Activated CD8-positive, alpha-beta T cell treated with anti-CD3 and anti-CD28 coated beads, Interleukin-2, amount 10 ng/mL, durations not matched to agents 7 days and 5 days (primary cell): ENCODE data around the gene PRCP. TPM values are rescaled to one million over a fixed set of nuclear protein-coding genes. Genes with fewer than 3 reads are reported as not detected.
A peak's percentile ranks its signal among the peaks of the same experiment; 100 is the strongest.

Experiments
- ATAC-seq: fragments of 150-1000 bp; cut with Tn5 transposase; one replicate; pipeline ENCODE4 v1.10.0; 2021; ENCODE audit warnings: moderate library complexity
- CTCF ChIA-PET: fragments of 350-600 bp; sonication (Branson Sonifier 250); formaldehyde crosslinking; loops from one replicate; lab custom pipeline; 2021; ENCODE audit warnings: antibody characterized with exemption; lab: Charles Lee
- POLR2A ChIA-PET: fragments of 350-600 bp; sonication (Branson Sonifier 250); formaldehyde crosslinking; loops from one replicate; lab custom pipeline; 2021; ENCODE audit warnings: antibody characterized with exemption; lab: Charles Lee
- DNase-seq: peaks from one replicate; pipeline ENCODE4 v3.0.0-alpha.2; 2020
- H3K27ac Mint-ChIP-seq: one replicate; pipeline ENCODE4 v1.8.0; 2021; ENCODE audit warnings: mild to moderate bottlenecking, mixed read lengths
- H3K27me3 Mint-ChIP-seq: one replicate; pipeline ENCODE4 v1.8.0; 2021; ENCODE audit warnings: low read depth, mixed read lengths
- H3K36me3 Mint-ChIP-seq: one replicate; pipeline ENCODE4 v1.8.0; 2021; ENCODE audit warnings: low read depth, mixed read lengths
- H3K4me1 Mint-ChIP-seq: one replicate; pipeline ENCODE4 v1.8.0; 2021; ENCODE audit warnings: low read depth, mixed read lengths
- H3K4me3 Mint-ChIP-seq: one replicate; pipeline ENCODE4 v1.8.0; 2021; ENCODE audit warnings: mild to moderate bottlenecking, mixed read lengths
- H3K9me3 Mint-ChIP-seq: one replicate; pipeline ENCODE4 v1.8.0; 2022; ENCODE audit warnings: mixed read lengths; ENCODE audit not compliant: insufficient read depth
- total RNA-seq, 2 experiments: library from RNA; stranded (reverse); gene quantifications; one replicate each; pipeline ENCODE4 v1.2.3, GENCODE V29; 2021

Gene PRCP
- total RNA-seq, 2 experiments from 2014 or later: 17.2 to 18.2 TPM

DNA sequence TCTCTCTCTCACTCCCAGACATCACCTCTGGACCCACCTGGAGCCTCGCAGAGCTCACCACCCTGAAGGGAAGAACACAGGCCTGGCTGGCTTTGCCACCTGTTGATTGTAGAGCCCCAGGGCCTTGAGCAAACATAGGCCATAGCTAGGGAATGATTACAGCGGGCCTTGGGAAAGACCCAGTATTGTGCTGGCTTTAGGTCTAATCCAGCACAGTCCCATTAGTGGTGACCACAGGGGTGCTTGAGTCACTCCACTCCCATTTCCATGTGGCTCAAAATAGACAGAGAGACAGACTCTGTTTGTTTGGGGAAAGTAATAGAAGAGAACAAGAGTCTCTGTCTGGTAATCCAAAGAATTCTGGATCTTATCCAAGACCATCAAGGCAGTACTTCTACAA, 123.9 kb downstream of the PRCP start:
- Mint-ChIP-seq H3K4me1 (no peaks in the 10 kb centered on the region), H3K9me3 (no peaks in the 10 kb centered on the region), H3K27me3 (peaks cover 17% of the 10 kb centered on the region), H3K27ac (no peak overlapping the region), H3K4me3 (no peak overlapping the region), H3K36me3 (no peaks in the 10 kb centered on the region)
- POLR2A ChIA-PET: no interaction called here
- no peak for ATAC-seq
- no peak for DNase-seq
- CTCF ChIA-PET: interaction anchor here (0.6 to 2.1 kb wide), 12 partner anchors 9 to 125 kb away, joined by 3 to 8 read pairs (median 6); partner anchors contain the start of genes DDIAS and PRCP

DNA sequence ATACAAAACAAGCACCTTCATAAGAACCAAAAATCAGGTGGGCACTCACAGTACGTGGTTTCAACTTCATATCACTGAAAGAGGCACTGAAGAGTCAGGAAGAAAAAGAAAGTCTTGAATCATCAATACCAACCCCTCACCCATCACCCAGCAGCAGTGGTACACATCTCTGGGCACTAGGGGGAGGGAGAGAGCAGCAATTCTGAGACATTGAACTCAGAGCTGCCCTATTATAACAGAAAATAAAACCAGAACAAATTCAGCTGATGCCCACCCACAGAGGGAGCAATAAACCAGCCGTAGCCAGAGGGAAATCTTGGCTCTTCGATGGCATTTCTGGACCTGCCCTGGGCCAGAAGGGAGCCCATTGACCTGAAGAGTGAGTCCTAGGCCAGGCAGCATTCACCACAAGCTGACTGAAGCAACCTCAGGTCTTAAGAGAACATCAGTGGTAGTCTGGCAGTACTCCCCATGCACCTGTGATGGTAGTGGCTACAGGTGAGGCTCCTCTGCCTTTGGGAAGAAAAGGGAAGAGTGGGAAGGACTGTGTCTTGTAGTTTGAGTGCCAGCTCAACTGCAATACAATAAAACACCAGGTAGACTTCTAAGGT, 124.4 kb downstream of the PRCP start:
- DNase-seq: peak; percentile 57
- ATAC-seq: peak; percentile 78
- Mint-ChIP-seq H3K27ac (no peak overlapping the region), H3K9me3 (no peaks in the 10 kb centered on the region), H3K4me3 (no peak overlapping the region), H3K4me1 (no peaks in the 10 kb centered on the region), H3K36me3 (no peaks in the 10 kb centered on the region), H3K27me3 (peaks cover 17% of the 10 kb centered on the region)
- ChIA-PET POLR2A (no interaction called here), CTCF (interaction anchor here (0.6 to 2.1 kb wide), 12 partner anchors 8 to 125 kb away, joined by 3 to 8 read pairs (median 6); partner anchors contain the start of genes DDIAS and PRCP)

DNA sequence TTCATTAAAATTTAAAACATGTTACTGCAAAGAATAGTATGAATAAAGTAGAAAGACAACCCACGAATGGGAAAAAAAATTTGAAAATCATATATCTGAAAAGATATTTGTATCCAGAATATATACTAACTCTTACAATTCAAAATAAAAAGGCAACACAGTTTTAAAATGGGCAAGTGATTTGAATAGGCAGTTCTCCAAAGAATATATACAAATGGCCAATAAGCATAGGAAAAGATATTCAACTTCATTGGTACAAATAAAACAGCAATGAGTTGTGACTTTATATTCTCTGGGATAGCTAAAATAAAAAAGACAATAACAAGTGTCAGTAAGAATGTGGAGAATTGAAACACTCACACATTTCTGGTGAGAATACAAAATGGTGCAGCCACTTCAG, 125.0 kb downstream of the PRCP start:
- CTCF ChIA-PET: interaction anchor here (1.0 to 2.1 kb wide), 8 partner anchors 8 to 126 kb away, joined by 4 to 8 read pairs (median 7); partner anchors contain the start of genes DDIAS and PRCP
- peaks cover 17% of the 10 kb centered on the region for H3K27me3 Mint-ChIP-seq
- POLR2A ChIA-PET: no interaction called here
- H3K27ac Mint-ChIP-seq: no peak overlapping the region
- H3K4me1 Mint-ChIP-seq: no peaks in the 10 kb centered on the region
- H3K4me3 Mint-ChIP-seq: no peak overlapping the region
- ATAC-seq: no peak
- H3K36me3 Mint-ChIP-seq: no peaks in the 10 kb centered on the region
- H3K9me3 Mint-ChIP-seq: no peaks in the 10 kb centered on the region
- DNase-seq: no peak

Other genes with a start within 250 kb of the PRCP start
- not detected for gene FAM181B, start 166.6 kb downstream of the PRCP start, total RNA-seq
- 10 to 100 TPM; 16.8 to 18.6 TPM for gene DDIAS, start 1.3 kb upstream of the PRCP start, total RNA-seq
- 10 to 100 TPM in 1 of 2 experiments, 1 to 10 TPM in 1; 8.8 to 13.3 TPM for gene RAB30, start 171.5 kb upstream of the PRCP start, total RNA-seq